HEK293T (cell line): ENCODE results near the gene ZNF219.

Experiments
- FOXK2 ChIP-seq: fragments of 450-650 bp; IDR thresholded peaks from 2 replicates; pipeline ENCODE4 v1.6.1; 2016; ENCODE audit warnings: mild to moderate bottlenecking
- SP1 ChIP-seq: fragments of 450-650 bp; IDR thresholded peaks from 2 replicates; pipeline ENCODE4 v1.6.1; 2017

DNA sequence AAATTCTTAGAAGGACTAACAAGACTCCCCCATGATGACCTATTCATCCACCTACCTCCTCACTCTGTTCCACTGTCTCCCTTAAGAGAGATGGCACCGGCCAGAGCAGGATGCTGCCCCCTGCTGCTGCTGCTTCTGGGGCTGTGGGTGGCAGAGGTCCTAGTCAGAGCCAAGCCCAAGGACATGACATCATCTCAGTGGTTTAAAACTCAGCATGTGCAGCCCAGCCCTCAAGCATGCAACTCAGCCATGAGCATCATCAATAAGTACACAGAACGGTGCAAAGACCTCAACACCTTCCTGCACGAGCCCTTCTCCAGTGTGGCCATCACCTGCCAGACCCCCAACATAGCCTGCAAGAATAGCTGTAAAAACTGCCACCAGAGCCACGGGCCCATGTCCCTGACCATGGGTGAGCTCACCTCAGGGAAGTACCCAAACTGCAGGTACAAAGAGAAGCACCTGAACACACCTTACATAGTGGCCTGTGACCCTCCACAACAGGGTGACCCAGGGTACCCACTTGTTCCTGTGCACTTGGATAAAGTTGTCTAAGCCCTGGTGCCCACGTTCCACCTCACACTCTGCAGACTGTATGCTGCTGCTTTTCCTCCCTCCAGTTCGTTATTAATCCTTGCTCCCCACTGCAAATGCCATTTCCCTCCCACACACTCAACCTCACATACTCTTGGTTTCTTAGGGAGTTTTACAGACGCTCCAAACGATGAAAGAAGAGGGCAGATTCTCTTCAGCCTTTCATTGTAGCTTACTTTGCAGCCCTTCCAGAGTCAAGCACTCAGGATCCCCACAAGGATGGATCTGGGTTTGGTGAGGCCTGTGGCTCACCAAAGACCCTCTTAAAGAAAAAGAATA, 40.4 kb downstream of the ZNF219 start, which contains the start of gene RNASE8:
- TF ChIP-seq FOXK2 (no peak), SP1 (no peak)
